ENCODE data around the gene SHISA6. TPM values are rescaled to one million over a fixed set of nuclear protein-coding genes. Genes with fewer than 3 reads are reported as not detected.

Gene SHISA6
- total RNA-seq, 1 donor from 2014 or later: 12.6 TPM

GRCh38 chr17:11363565-11364117 lies 122.6 kb downstream of the SHISA6 start:
- no peaks in the 10 kb centered on the region for H3K36me3 Mint-ChIP-seq (ENCODE audit: unreplicated experiment)
- no peak overlapping the region for H3K4me3 Mint-ChIP-seq (ENCODE audit: unreplicated experiment)
- no peaks in the 10 kb centered on the region for H3K4me1 Mint-ChIP-seq (ENCODE audit: low read depth, unreplicated experiment)
- TF ChIP-seq CTCF (IDR thresholded peaks at IDR 0.05; ENCODE audit: partially characterized antibody, unreplicated experiment): no peak
- H3K27ac Mint-ChIP-seq (ENCODE audit: unreplicated experiment): no peak overlapping the region
- no peaks in the 10 kb centered on the region for H3K27me3 Mint-ChIP-seq (ENCODE audit: unreplicated experiment)
- no peak for DNase-seq
- no peaks in the 10 kb centered on the region for H3K9me3 Mint-ChIP-seq (ENCODE audit: unreplicated experiment)

DNA sequence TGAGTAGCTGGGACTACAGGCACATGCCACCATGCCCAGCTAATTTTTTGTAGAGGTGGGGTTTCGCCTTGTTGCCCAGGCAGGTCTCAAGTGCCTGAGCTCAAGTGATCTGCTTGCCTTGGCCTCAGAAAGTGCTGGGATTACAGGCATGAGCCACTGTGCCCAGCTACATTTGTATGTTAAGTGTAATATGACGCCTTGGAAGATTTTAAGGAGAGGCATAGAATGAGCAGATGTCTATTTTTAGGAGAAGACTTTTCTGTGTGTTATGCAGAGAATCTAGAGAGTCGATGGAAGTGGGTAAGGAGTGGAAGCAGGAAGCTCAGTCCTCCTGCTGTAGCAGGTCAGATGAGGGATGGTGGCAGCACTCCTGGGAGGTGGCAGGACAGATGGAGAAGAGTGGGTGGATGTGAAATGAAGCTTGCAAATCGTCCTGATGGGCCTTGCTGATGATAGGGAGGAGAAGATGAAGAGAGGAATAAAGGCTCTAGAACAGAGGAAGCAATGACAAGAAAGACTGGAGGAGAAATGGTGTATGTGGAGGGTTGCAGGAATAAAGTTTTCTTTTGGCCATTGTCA lies 125.3 kb downstream of the SHISA6 start:
- no peaks in the 10 kb centered on the region for H3K4me1 Mint-ChIP-seq (ENCODE audit: low read depth, unreplicated experiment)
- H3K27me3 Mint-ChIP-seq (ENCODE audit: unreplicated experiment): no peaks in the 10 kb centered on the region
- TF ChIP-seq CTCF (IDR thresholded peaks at IDR 0.05; ENCODE audit: partially characterized antibody, unreplicated experiment): no peak
- no peak overlapping the region for H3K4me3 Mint-ChIP-seq (ENCODE audit: unreplicated experiment)
- H3K9me3 Mint-ChIP-seq (ENCODE audit: unreplicated experiment): no peaks in the 10 kb centered on the region
- no peak overlapping the region for H3K27ac Mint-ChIP-seq (ENCODE audit: unreplicated experiment)
- no peaks in the 10 kb centered on the region for H3K36me3 Mint-ChIP-seq (ENCODE audit: unreplicated experiment)
- DNase-seq: no peak

DNA sequence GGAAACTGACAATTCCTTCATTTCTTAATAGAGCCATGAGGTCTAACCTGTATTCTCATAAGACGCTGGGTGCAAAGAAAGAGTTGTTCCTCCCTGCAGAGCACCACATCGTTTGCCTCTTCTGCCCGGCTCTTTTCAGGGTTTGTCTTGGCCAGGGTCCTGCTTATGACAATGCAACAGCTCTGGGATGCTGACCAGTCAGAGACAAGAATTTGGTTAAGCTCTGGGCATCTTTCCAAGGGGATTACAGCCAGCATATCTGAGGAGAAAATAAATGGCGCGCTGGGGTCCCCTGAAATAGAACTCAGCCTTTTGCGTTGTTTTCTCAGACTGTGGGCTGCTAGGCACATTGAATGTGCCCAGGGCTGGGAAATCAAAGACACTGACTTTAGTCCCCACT lies 128.6 kb downstream of the SHISA6 start:
- no peak overlapping the region for H3K27ac Mint-ChIP-seq (ENCODE audit: unreplicated experiment)
- no peak overlapping the region for H3K4me3 Mint-ChIP-seq (ENCODE audit: unreplicated experiment)
- no peak for TF ChIP-seq CTCF (IDR thresholded peaks at IDR 0.05; ENCODE audit: partially characterized antibody, unreplicated experiment)
- H3K36me3 Mint-ChIP-seq (ENCODE audit: unreplicated experiment): no peaks in the 10 kb centered on the region
- H3K4me1 Mint-ChIP-seq (ENCODE audit: low read depth, unreplicated experiment): no peaks in the 10 kb centered on the region
- no peaks in the 10 kb centered on the region for H3K27me3 Mint-ChIP-seq (ENCODE audit: unreplicated experiment)
- no peaks in the 10 kb centered on the region for H3K9me3 Mint-ChIP-seq (ENCODE audit: unreplicated experiment)
- no peak for DNase-seq

- no peak for DNase-seq
These were observed 131.7 kb downstream of the SHISA6 start for GRCh38 chr17:11372692-11373091.

More at GRCh38 chr17:11372692-11373091, 131.7 kb downstream of the SHISA6 start:
- H3K36me3 Mint-ChIP-seq (ENCODE audit: unreplicated experiment): no peaks in the 10 kb centered on the region
- peaks cover 1% of the 10 kb centered on the region for H3K9me3 Mint-ChIP-seq (ENCODE audit: unreplicated experiment)
- H3K27ac Mint-ChIP-seq (ENCODE audit: unreplicated experiment): no peak overlapping the region
- no peak overlapping the region for H3K4me3 Mint-ChIP-seq (ENCODE audit: unreplicated experiment)
- H3K4me1 Mint-ChIP-seq (ENCODE audit: low read depth, unreplicated experiment): peaks cover 5% of the 10 kb centered on the region
- no peak for TF ChIP-seq CTCF (IDR thresholded peaks at IDR 0.05; ENCODE audit: partially characterized antibody, unreplicated experiment)
- H3K27me3 Mint-ChIP-seq (ENCODE audit: unreplicated experiment): no peaks in the 10 kb centered on the region
